GM11168 (cell line): ENCODE data around the gene SPATA17.

ENCODE experiments used
- in situ Hi-C: fragments of 300-500 bp; cut with MboI; formaldehyde crosslinking; loops from one replicate; pipeline ENCODE4 v1.12.0; 2022; ENCODE audit warnings: low sequenced_read_pairs; ENCODE audit not compliant: unreplicated experiment

SPATA17 gene

DNA sequence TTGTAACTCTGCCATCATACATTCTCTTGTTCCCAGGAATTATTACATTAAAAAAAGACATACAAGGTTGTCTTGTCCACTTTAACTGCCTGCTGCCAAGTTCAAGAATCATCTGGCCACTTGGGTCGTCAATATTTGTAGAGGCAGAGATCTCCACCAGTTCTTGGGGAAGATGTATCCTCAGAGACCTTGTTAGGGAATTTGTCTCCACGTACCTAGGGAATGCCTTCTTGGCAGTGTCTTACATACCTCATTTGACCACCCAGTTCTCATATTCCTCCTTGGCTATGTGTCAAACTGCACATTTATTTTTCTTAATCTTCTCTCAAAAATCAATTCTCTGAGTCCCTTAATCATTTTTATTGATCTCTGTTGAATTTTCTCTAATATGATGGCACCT lies 266.0 kb downstream of the SPATA17 start:
- in situ Hi-C loops, result no loop called here

DNA sequence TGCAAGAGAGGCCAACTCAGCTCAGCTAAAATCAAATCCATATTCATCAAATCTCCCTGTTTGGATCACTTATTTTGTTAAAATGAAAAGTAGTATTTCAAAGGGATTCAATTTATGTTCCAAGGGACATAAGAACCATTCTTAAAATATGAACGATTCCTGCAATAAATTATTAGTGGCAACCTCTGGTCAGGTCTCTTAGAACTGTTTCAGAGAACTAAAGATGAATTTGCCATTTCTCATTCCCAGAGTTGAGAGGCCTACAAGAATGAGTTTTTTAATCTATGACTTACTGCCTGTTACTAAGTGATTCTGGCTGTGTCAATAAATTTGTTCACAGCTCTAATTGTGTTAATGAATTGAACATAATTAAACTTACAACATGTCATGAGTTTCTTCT lies 268.5 kb downstream of the SPATA17 start:
- in situ Hi-C loops, result no loop called here

DNA sequence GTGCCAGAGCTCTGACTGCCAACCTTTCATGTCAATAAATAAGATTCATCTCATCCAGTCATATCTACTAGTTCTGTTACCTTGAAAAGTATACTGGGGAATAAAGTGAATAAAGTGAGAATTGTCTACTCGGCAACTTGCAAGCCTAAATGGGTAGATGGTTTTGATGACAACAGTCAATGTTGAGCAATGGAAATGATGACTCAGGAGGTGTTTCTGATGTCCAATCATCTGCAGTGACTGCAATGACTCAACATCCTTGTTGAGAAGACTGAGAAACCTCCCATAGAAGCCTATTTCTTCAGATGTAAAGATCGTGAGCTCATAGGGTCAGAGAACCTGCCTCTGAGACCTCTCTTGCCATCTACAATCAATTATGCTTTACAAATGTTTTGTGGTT lies 276.4 kb downstream of the SPATA17 start:
- in situ Hi-C loops, result no loop called here

DNA sequence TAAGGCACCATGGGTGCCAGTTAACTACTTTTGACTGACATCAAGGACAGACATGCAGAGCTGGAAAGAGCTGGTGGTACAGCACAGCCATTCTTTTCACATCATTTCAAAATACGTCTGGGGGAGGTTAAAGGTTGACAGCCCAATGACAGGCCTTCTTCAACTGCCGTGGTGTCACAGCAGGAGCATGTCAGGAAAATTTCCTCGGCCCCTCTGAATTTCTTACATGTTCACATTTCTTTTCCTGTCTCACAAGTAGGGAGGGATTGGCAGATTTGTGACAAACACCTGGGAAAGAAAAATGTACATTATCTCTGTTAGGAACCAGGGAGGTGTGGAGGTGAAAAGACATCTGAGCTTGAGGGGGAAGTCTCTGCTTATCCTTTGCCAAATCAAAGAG lies 279.1 kb downstream of the SPATA17 start:
- in situ Hi-C loops, result no loop called here

DNA sequence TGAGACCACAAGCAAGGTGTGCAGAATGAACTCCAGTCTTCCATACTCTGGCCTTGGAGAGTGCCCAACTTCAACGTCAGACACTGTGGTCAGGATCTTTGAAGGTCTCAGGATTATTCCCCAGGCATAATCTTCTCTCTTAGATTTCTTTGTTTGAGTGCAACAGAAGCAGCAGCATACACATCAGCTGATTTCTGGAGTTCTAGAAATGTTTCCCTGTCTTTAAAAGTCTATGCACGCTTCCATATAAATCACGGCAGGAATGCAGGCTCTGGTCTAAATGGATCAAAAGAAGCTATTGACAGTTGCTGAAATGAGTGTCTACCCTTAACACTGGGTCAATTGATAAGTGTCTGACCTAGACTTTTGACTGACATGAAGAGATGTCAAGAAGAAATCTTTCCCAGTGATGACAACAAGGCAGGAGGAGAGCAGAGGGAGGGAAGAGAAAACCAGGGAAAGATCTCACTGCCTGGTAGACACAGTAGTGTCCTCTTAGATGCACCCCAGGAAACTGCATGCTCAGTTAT lies 279.7 kb downstream of the SPATA17 start:
- in situ Hi-C loops, result no loop called here

DNA sequence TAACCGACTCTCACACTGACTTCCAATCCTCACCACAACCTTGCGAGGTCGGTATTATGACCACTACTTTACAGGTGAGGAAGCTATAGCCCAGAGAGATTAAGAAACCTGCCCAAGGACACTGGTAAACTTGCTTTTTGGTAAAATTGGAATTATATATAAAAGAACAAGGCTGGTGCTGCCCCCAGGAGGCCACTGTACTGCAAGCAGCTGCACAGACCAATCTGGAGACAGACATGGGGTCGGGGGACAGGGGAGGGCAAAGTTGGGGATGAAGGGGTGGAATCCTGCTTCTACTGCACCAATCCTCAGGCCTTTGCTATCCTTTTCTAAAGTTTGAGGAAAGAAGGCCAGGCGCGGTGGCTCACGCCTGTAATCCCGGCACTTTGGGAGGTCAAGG lies 280.8 kb downstream of the SPATA17 start:
- in situ Hi-C loops, result no loop called here

DNA sequence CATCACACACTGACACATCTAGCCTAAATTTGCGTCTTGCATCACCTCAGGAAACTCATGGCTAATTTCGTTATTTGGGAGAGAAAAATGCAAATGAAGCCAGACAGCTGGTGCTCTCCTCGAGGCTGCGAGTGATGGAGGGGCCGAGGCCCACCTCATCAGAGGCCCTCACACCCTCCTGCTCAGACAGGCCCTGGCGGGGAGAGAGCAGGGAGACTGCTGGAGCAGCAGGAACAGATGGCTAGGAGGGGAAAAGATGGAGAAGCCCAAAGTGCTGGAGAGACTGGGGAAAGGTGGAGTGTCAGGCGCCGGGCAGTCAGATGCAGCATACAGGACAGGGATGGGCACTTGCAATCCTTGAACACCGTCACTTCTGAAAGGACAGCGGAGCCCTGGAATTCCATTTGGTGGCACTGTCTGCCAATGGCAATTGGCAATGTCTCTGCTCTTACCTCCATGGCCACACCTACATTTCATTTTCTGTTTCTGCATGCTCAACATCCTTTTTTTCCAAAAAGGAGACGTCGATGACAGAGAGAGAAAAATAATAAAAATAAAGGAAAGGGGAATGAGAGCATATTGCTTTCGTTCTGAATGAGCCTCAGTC lies 286.2 kb downstream of the SPATA17 start:
- in situ Hi-C loops, result no loop called here

DNA sequence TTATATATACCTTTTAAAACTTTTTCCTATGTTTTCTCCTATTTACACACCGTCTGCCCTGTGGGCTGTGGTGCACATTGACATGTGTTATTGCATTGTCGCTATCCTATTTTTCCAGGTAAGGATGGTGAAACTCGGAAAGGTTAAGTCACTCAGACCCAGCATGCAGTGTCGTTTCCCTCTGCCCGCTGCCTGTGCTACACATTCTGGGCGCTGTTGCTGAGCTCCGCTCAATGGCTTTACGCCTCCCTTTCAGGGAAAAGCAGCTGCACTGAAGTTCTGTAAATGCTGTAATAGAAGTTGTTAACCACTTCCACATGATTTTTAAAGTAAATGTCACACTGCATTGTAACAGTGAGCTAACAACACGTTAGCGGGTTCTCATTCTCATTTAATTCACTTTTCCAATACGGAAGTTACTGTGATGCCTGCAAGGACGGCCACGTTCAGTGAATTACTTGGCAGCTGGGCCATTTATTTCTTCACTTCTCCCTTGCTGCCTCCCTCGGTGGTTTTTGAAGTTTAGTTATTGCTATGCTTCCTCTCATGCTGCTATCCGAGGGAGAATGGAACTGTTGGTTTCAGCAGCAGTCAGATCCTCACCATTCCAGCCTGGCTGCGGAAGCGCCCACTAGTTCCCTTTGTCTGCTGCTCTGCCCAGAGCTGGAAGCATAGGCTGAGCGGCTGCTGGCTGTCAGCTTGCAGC lies 288.7 kb downstream of the SPATA17 start:
- in situ Hi-C loops, result no loop called here
